Lower lobe of right lung (tissue), 2 donors: ENCODE results near the gene LYZ. TPM values are rescaled to one million over a fixed set of nuclear protein-coding genes. Genes with fewer than 3 reads are reported as not detected.

ENCODE experiments used
- ATAC-seq, 2 donors: fragments of 200-7000 bp; cut with Tn5 transposase; one replicate each; pipeline ENCODE4 v1.9.1; 2020 to 2022; ENCODE audit warnings: mild to moderate bottlenecking in 2 of 2, moderate library complexity in 2 of 2
- DNase-seq: peaks from one replicate; pipeline ENCODE4 v3.0.0-alpha.2; 2020
- H3K27ac ChIP-seq: fragments of 200-600 bp; one replicate; pipeline ENCODE4 v1.8.0; 2022
- H3K27me3 ChIP-seq: fragments of 200-600 bp; one replicate; pipeline ENCODE4 v1.8.0; 2022; ENCODE audit warnings: low read depth
- H3K36me3 ChIP-seq: fragments of 200-600 bp; one replicate; pipeline ENCODE4 v1.8.0; 2022; ENCODE audit warnings: mild to moderate bottlenecking
- H3K4me1 ChIP-seq: fragments of 200-600 bp; one replicate; pipeline ENCODE4 v1.8.0; 2022
- H3K4me3 ChIP-seq: fragments of 200-600 bp; one replicate; pipeline ENCODE4 v1.8.0; 2022; ENCODE audit warnings: mild to moderate bottlenecking
- H3K9me3 ChIP-seq: fragments of 200-600 bp; one replicate; pipeline ENCODE4 v1.8.0; 2022
- CTCF ChIP-seq: fragments of 200-600 bp; IDR thresholded peaks from one replicate; pipeline ENCODE4 v1.8.0; 2022; ENCODE audit warnings: antibody characterized with exemption, mild to moderate bottlenecking
- intact Hi-C: fragments of 100-400 bp; cut with DNase I; formaldehyde crosslinking; loops from one replicate; pipeline ENCODE4 v1.11.0; 2022
- total RNA-seq: library from RNA; stranded (reverse); fragmentation: NEBNext Ultra II Directional; extraction: Animal tissue kit (Norgen Biotek cat#: 25700); gene quantifications from one replicate; pipeline ENCODE4 v1.2.1, GENCODE V29; 2021
- donor health status: DM: no; HTN: yes; CAD: no; lungs with severe emphysema.

LYZ gene
- total RNA-seq, 1 donor from 2014 or later, result 1,458 TPM

GRCh38 chr12:69330475-69331473, 17.4 kb upstream of the LYZ start:
- H3K27ac ChIP-seq, result peak overlapping the region; percentile 81
- peak; percentile 66 for DNase-seq
- intact Hi-C loops, result no loop called here

GRCh38 chr12:69331519-69331908, 16.7 kb upstream of the LYZ start:
- Histone ChIP-seq H3K36me3 (no peaks in the 10 kb centered on the region), H3K27me3 (peaks cover 5% of the 10 kb centered on the region), H3K4me1 (peaks cover 32% of the 10 kb centered on the region), H3K4me3 (peak overlapping the region; percentile 58), H3K27ac (peak overlapping the region; percentile 81), H3K9me3 (no peaks in the 10 kb centered on the region)
- no peak for DNase-seq
- ATAC-seq, result peak in 1 of 2 donors; percentile 57
- no peak for TF ChIP-seq CTCF
- intact Hi-C loops, result no loop called here

More at GRCh38 chr12:69330475-69331473, 17.4 kb upstream of the LYZ start:
- Histone ChIP-seq H3K4me1 (peaks cover 32% of the 10 kb centered on the region), H3K4me3 (peak overlapping the region; percentile 58), H3K27me3 (peaks cover 5% of the 10 kb centered on the region), H3K36me3 (no peaks in the 10 kb centered on the region), H3K9me3 (no peaks in the 10 kb centered on the region)
- ATAC-seq, result peak; percentile 57 to 76
- TF ChIP-seq CTCF, result no peak

- Histone ChIP-seq H3K36me3 (no peaks in the 10 kb centered on the region), H3K4me3 (peak overlapping the region; percentile 58), H3K27me3 (peaks cover 5% of the 10 kb centered on the region), H3K4me1 (peaks cover 36% of the 10 kb centered on the region), H3K9me3 (no peaks in the 10 kb centered on the region), H3K27ac (peak overlapping the region; percentile 81)
- no peak for TF ChIP-seq CTCF
- ATAC-seq (peak; percentile 46 to 72), DNase-seq (no peak)
- intact Hi-C loops, result no loop called here
These were observed 16.1 kb upstream of the LYZ start for GRCh38 chr12:69331909-69332684.

GRCh38 chr12:69332815-69333358, 15.3 kb upstream of the LYZ start:
- H3K27me3 ChIP-seq, result peaks cover 5% of the 10 kb centered on the region
- no peaks in the 10 kb centered on the region for H3K9me3 ChIP-seq
- TF ChIP-seq CTCF, result no peak
- H3K4me3 ChIP-seq, result no peak overlapping the region
- no peaks in the 10 kb centered on the region for H3K36me3 ChIP-seq
- H3K4me1 ChIP-seq, result peaks cover 44% of the 10 kb centered on the region
- DNase-seq (no peak), ATAC-seq (no peak)
- intact Hi-C loops, result no loop called here
- H3K27ac ChIP-seq, result no peak overlapping the region

GRCh38 chr12:69334158-69334557, 14.0 kb upstream of the LYZ start:
- H3K36me3 ChIP-seq, result no peaks in the 10 kb centered on the region
- peaks cover 5% of the 10 kb centered on the region for H3K27me3 ChIP-seq
- no peak overlapping the region for H3K27ac ChIP-seq
- no peak for TF ChIP-seq CTCF
- DNase-seq (no peak), ATAC-seq (no peak)
- intact Hi-C loops, result no loop called here
- no peak overlapping the region for H3K4me3 ChIP-seq
- peaks cover 51% of the 10 kb centered on the region for H3K4me1 ChIP-seq
- H3K9me3 ChIP-seq, result no peaks in the 10 kb centered on the region
